ENCODE measurements around the gene PKDREJ.

The PKDREJ gene

GRCh38 chr22:46233231-46233630 is 29.9 kb downstream of the PKDREJ start:
- no peak for FAIRE-seq

- no peak for FAIRE-seq
Measured at GRCh38 chr22:46230262-46230901, 32.8 kb downstream of the PKDREJ start.

GRCh38 chr22:46229701-46230100 is 33.4 kb downstream of the PKDREJ start:
- FAIRE-seq, result no peak

DNA sequence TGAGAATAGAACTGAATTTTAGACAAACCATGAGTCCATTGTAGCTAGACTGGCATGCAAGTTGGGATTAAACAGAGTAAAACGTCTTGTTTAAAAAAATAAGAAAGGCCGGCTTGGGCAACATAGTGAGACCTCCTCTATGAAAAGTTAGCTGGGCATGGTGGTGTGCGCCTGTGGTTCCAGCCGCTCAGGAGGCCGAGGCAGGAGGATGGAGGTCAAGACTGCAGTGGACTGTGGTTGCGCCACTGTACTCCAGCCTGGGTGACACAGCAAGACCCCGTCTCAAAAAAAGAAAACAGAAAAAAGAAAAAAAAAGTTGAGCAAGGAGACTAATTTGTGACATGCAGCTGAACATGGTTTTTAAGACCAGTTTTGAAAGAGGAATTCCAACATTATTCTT is 36.6 kb downstream of the PKDREJ start:
- no peak for FAIRE-seq

GRCh38 chr22:46225631-46226030 is 37.5 kb downstream of the PKDREJ start:
- no peak for FAIRE-seq

DNA sequence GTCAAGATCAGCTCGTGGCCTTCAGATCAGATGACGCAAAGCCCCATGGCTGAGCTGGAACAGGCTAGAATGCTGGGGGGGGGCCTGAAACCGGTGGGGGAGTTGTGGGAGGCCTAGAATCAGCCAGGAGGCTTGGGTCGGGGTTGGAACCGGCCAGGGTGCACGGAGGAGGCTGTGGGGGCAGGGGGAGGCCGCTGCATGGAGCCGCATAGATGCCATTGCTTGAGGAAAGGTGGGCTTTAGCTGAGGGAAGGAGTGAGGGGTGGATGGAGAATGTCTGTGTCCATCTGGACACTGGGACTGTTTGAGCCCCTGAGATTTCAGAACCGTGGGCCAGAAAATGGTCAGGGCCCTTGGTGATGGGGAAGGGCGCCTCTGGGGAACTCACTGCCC is 38.2 kb downstream of the PKDREJ start:
- no peak for FAIRE-seq

- FAIRE-seq, result no peak
Measured at GRCh38 chr22:46224044-46224897, 38.9 kb downstream of the PKDREJ start.

GRCh38 chr22:46220921-46221320 is 42.2 kb downstream of the PKDREJ start:
- no peak for FAIRE-seq

- FAIRE-seq, result no peak
Measured at GRCh38 chr22:46219636-46220035, 43.5 kb downstream of the PKDREJ start.

GRCh38 chr22:46214616-46215015 is 48.5 kb downstream of the PKDREJ start:
- no peak for FAIRE-seq

GRCh38 chr22:46214149-46214548 is 49.0 kb downstream of the PKDREJ start:
- no peak for FAIRE-seq

- no peak for FAIRE-seq
Measured at GRCh38 chr22:46213052-46213451, 50.1 kb downstream of the PKDREJ start.

DNA sequence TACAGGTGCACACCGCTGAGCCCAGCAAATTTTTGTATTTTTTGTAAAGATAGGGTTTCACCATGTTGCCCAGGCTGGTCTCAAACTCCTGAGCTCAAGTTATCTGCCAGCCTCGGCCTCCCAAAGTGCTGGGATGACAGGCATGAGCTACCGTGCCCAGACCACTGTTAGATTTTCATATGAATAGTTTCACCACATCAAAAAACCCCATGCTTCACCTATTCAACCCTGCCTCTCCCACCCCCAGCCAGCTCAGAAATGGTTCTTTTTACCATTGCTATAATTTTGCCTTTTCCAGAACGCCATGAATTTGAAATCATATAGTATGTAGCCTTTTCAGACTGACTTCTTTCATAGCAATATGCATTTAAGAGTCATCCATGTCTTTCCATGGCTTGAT is 50.9 kb downstream of the PKDREJ start:
- FAIRE-seq, result no peak

DNA sequence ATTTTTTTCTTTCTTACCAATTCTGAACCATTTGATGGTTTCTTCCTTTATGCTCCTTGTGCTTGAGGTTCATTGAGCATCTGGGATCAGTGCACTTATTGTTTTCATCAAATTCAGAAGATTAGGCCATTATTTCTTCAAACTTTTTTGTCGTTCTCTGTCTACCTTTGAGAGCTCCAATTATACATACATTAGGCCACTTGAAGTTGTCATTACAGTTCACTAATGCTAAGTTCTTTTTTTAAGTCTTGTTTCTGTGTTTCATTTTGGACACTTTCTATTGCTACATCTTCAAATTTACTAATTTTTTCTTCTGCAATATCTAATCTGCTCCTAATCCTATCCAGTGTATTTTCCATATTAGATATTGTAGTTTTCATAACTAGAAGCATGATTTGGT is 53.9 kb downstream of the PKDREJ start:
- FAIRE-seq, result no peak

Data from A204.1 (cell line).